Measurements from ENCODE around the gene TRIM41.

Gene TRIM41

DNA sequence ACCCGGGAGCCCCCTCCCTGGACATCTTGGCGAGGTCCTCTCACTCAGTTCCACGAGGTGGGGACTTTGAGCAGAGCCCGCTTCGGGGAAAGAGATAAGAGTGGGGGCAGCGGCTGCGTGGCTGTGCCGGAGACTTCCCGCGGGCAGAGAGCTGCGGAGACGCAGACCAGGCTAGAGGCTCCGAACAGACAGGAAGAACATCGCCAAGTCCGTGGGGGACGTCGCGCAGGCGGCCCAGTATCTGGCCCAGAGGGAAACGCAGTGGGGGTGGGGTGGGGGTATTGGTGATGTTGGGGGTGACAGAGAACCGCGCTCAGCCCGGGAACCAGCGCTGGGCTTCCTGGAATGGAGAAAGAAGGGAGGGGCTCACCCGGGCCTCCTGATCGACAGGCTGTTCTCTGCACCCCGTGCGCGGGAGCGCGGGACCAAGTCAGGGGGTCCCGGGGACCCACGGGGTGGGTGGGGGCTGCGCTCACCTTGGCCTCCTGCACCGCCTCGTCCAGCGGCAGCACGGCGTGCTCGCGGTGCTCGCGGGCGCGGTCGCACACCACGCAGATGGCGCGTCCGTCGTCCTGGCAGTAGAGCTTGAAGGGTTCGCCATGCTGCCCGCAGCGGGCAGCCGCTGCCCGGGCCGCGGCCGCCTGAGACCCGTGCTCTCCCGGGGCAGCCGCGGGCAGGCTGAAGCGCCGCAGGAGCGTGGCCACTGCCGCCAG is 18.8 kb upstream of the TRIM41 start (continued):
- TF ChIP-seq ZBTB49 (tag by site-specific recombination; IDR thresholded peaks at IDR 0.05; ENCODE audit: low read depth) (no peak), ZNF274 (IDR thresholded peaks at IDR 0.05; ENCODE audit: low read length) (no peak), ZNF274 (tag by site-specific recombination; IDR thresholded peaks at IDR 0.05; ENCODE audit: borderline replicate concordance) (no peak), ZNF561 (tag by site-specific recombination; IDR thresholded peaks at IDR 0.05; ENCODE audit: borderline replicate concordance) (no peak; the same call in 1 of the 2 replicates), ZNF521 (tag by site-specific recombination; IDR thresholded peaks at IDR 0.05) (no peak), ZNF140 (tag by site-specific recombination; IDR thresholded peaks at IDR 0.05) (no peak), EGR2 (tag by site-specific recombination; IDR thresholded peaks at IDR 0.05; ENCODE audit: low read depth) (no peak), ZNF514 (tag by site-specific recombination; IDR thresholded peaks at IDR 0.05) (no peak), TRIM28 (IDR thresholded peaks at IDR 0.05; ENCODE audit: borderline replicate concordance, low read length) (no peak), SCRT2 (tag by site-specific recombination; IDR thresholded peaks at IDR 0.05) (no peak), MZF1 (tag by site-specific recombination; IDR thresholded peaks at IDR 0.05; ENCODE audit: borderline replicate concordance) (no peak), ZNF624 (tag by site-specific recombination; IDR thresholded peaks at IDR 0.05) (no peak), ZNF324 (tag by site-specific recombination; IDR thresholded peaks at IDR 0.05) (no peak), ZNF112 (tag by site-specific recombination; IDR thresholded peaks at IDR 0.05) (no peak), ZNF202 (tag by site-specific recombination; IDR thresholded peaks at IDR 0.05; ENCODE audit: borderline replicate concordance) (no peak), IKZF3 (tag by site-specific recombination; IDR thresholded peaks at IDR 0.05) (no peak), ZNF433 (tag by site-specific recombination; IDR thresholded peaks at IDR 0.05; ENCODE audit: low read depth) (no peak), ZNF530 (tag by site-specific recombination; IDR thresholded peaks at IDR 0.05; ENCODE audit: low read depth) (no peak), ZNF157 (tag by site-specific recombination; IDR thresholded peaks at IDR 0.05) (no peak), ZNF335 (tag by site-specific recombination; conservative IDR thresholded peaks at IDR 0.05) (peak; percentile 77), ZFP69B (tag by site-specific recombination; IDR thresholded peaks at IDR 0.05) (no peak), ZNF776 (tag by site-specific recombination; IDR thresholded peaks at IDR 0.05; ENCODE audit: borderline replicate concordance) (no peak), ZNF366 (tag by site-specific recombination; conservative IDR thresholded peaks at IDR 0.05) (no peak), ZSCAN16 (tag by site-specific recombination; IDR thresholded peaks at IDR 0.05) (no peak), ZNF621 (tag by site-specific recombination; IDR thresholded peaks at IDR 0.05) (no peak), ZNF791 (tag by site-specific recombination; IDR thresholded peaks at IDR 0.05) (no peak)
- TF ChIP-seq, protein P1, sequence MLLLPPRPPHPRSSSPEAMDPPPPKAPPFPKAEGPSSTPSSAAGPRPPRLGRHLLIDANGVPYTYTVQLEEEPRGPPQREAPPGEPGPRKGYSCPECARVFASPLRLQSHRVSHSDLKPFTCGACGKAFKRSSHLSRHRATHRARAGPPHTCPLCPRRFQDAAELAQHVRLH (tag by site-specific recombination; IDR thresholded peaks at IDR 0.05): no peak
- TF ChIP-seq, protein P2, sequence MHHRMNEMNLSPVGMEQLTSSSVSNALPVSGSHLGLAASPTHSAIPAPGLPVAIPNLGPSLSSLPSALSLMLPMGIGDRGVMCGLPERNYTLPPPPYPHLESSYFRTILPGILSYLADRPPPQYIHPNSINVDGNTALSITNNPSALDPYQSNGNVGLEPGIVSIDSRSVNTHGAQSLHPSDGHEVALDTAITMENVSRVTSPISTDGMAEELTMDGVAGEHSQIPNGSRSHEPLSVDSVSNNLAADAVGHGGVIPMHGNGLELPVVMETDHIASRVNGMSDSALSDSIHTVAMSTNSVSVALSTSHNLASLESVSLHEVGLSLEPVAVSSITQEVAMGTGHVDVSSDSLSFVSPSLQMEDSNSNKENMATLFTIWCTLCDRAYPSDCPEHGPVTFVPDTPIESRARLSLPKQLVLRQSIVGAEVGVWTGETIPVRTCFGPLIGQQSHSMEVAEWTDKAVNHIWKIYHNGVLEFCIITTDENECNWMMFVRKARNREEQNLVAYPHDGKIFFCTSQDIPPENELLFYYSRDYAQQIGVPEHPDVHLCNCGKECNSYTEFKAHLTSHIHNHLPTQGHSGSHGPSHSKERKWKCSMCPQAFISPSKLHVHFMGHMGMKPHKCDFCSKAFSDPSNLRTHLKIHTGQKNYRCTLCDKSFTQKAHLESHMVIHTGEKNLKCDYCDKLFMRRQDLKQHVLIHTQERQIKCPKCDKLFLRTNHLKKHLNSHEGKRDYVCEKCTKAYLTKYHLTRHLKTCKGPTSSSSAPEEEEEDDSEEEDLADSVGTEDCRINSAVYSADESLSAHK (tag by site-specific recombination; IDR thresholded peaks at IDR 0.05): no peak
- TF ChIP-seq, protein P3, sequence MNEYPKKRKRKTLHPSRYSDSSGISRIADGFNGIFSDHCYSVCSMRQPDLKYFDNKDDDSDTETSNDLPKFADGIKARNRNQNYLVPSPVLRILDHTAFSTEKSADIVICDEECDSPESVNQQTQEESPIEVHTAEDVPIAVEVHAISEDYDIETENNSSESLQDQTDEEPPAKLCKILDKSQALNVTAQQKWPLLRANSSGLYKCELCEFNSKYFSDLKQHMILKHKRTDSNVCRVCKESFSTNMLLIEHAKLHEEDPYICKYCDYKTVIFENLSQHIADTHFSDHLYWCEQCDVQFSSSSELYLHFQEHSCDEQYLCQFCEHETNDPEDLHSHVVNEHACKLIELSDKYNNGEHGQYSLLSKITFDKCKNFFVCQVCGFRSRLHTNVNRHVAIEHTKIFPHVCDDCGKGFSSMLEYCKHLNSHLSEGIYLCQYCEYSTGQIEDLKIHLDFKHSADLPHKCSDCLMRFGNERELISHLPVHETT (tag by site-specific recombination; IDR thresholded peaks at IDR 0.05): 0 out of 2 replicates have a peak, but pooled peaks have one; percentile 34
